SK-N-SH treated with all-trans-retinoic acid at 6 μM for 48 hours (cell line): ENCODE measurements around the gene CGNL1.
A peak's percentile ranks its signal among the peaks of the same experiment; 100 is the strongest.

Experiments
- ATAC-seq: fragments of 200-7000 bp; cut with Tn5 transposase; 3 replicates; pipeline ENCODE4 v1.9.1; 2020; ENCODE audit warnings: mild to moderate bottlenecking, moderate library complexity
- ARNTL ChIP-seq: fragments of 450-650 bp; formaldehyde crosslinking; IDR thresholded peaks from 2 replicates; pipeline ENCODE4 v1.5.0; 2020; ENCODE audit warnings: low read depth, mild to moderate bottlenecking, moderate library complexity, borderline replicate concordance
- BACH2 ChIP-seq: fragments of 250-450 bp; sonication (Bioruptor Pico); IDR thresholded peaks from 2 replicates; pipeline ENCODE4 v1.9.0; 2021; ENCODE audit warnings: mild to moderate bottlenecking, borderline replicate concordance
- CREB5 ChIP-seq: fragments of 250-450 bp; sonication (Bioruptor Pico); IDR thresholded peaks from 2 replicates; pipeline ENCODE4 v1.5.1; 2020; ENCODE audit warnings: low read depth, mild to moderate bottlenecking, moderate library complexity
- CSDC2 ChIP-seq: fragments of 250-450 bp; sonication (Bioruptor Pico); IDR thresholded peaks from 2 replicates; pipeline ENCODE4 v1.5.0; 2020; ENCODE audit warnings: mild to moderate bottlenecking, moderate library complexity
- CSRNP3 ChIP-seq: fragments of 250-450 bp; sonication (Bioruptor Pico); IDR thresholded peaks from 2 replicates; pipeline ENCODE4 v1.5.1; 2021; ENCODE audit warnings: mild to moderate bottlenecking, moderate library complexity
- ESRRG ChIP-seq: fragments of 250-450 bp; sonication (Bioruptor Pico); IDR thresholded peaks from 2 replicates; pipeline ENCODE4 v1.6.1; 2021; ENCODE audit warnings: mild to moderate bottlenecking
- GLIS3 ChIP-seq: fragments of 250-450 bp; sonication (Bioruptor Pico); IDR thresholded peaks from 2 replicates; pipeline ENCODE4 v1.5.0; 2020; ENCODE audit warnings: mild to moderate bottlenecking, moderate library complexity
- OSR1 ChIP-seq: fragments of 250-450 bp; sonication (Bioruptor Pico); IDR thresholded peaks from 2 replicates; pipeline ENCODE4 v1.8.0; 2022; ENCODE audit warnings: moderate library complexity, mild to moderate bottlenecking, inconsistent platforms
- PPARA ChIP-seq: fragments of 250-450 bp; sonication (Bioruptor Pico); IDR thresholded peaks from 2 replicates; pipeline ENCODE4 v1.5.0; 2020; ENCODE audit warnings: mild to moderate bottlenecking, borderline replicate concordance
- RARB ChIP-seq: fragments of 250-450 bp; sonication (Bioruptor Pico); IDR thresholded peaks from 2 replicates; pipeline ENCODE4 v1.8.0; 2021; ENCODE audit warnings: mild to moderate bottlenecking, moderate library complexity
- SNAI2 ChIP-seq: fragments of 250-450 bp; sonication (Bioruptor Pico); IDR thresholded peaks from 2 replicates; pipeline ENCODE4 v1.5.0; 2020; ENCODE audit warnings: mild to moderate bottlenecking, moderate library complexity
- TCF4 ChIP-seq: fragments of 250-450 bp; sonication (Bioruptor Pico); IDR thresholded peaks from 2 replicates; pipeline ENCODE4 v1.8.0; 2021; ENCODE audit warnings: mild to moderate bottlenecking, moderate library complexity, borderline replicate concordance
- TOX ChIP-seq: fragments of 250-450 bp; sonication (Bioruptor Pico); IDR thresholded peaks from 2 replicates; pipeline ENCODE4 v1.8.0; 2021; ENCODE audit warnings: mild to moderate bottlenecking, moderate library complexity, borderline replicate concordance
- TSHZ2 ChIP-seq: fragments of 250-450 bp; sonication (Bioruptor Pico); IDR thresholded peaks from 2 replicates; pipeline ENCODE4 v1.5.0; 2020; ENCODE audit warnings: mild to moderate bottlenecking, moderate library complexity
- ZC3H10 ChIP-seq: fragments of 250-450 bp; sonication (Bioruptor Pico); IDR thresholded peaks from 2 replicates; pipeline ENCODE4 v1.5.1; 2021; ENCODE audit warnings: mild to moderate bottlenecking, moderate library complexity
- ZFP3 ChIP-seq: fragments of 250-450 bp; sonication (Bioruptor Pico); IDR thresholded peaks from 2 replicates; pipeline ENCODE4 v1.5.0; 2020; ENCODE audit warnings: mild to moderate bottlenecking, moderate library complexity
- ZFP30 ChIP-seq: fragments of 450-650 bp; formaldehyde crosslinking; IDR thresholded peaks from 2 replicates; pipeline ENCODE4 v1.5.0; 2022; ENCODE audit warnings: mild to moderate bottlenecking, moderate library complexity
- ZNF565 ChIP-seq: fragments of 450-650 bp; formaldehyde crosslinking; conservative IDR thresholded peaks from 2 replicates; pipeline ENCODE4 v1.5.0; 2020; ENCODE audit warnings: low read depth, mild to moderate bottlenecking, moderate library complexity
- ZNF70 ChIP-seq: fragments of 450-650 bp; formaldehyde crosslinking; IDR thresholded peaks from 2 replicates; pipeline ENCODE4 v1.5.0; 2020; ENCODE audit warnings: mild to moderate bottlenecking, moderate library complexity
- ZNF8 ChIP-seq: fragments of 450-650 bp; formaldehyde crosslinking; IDR thresholded peaks from 2 replicates; pipeline ENCODE4 v1.5.0; 2020; ENCODE audit warnings: mild to moderate bottlenecking, moderate library complexity
- TF ChIP-seq, protein P1 (sequence below): fragments of 250-450 bp; sonication (Bioruptor Pico); IDR thresholded peaks from 2 replicates; pipeline ENCODE4 v1.8.0; 2021; ENCODE audit warnings: low read depth, mild to moderate bottlenecking, moderate library complexity, borderline replicate concordance
- TF ChIP-seq, protein P2 (sequence below): fragments of 250-450 bp; sonication (Bioruptor Pico); IDR thresholded peaks from 2 replicates; pipeline ENCODE4 v1.8.0; 2020; ENCODE audit warnings: mild to moderate bottlenecking, moderate library complexity, borderline replicate concordance

CGNL1 gene

GRCh38 chr15:57503051-57503702 is 126.9 kb downstream of the CGNL1 start:
- ATAC-seq, result no peak
- no peak for TF ChIP-seq ZFP3 (CRISPR knock-in tag)
- TF ChIP-seq, all 23 proteins: peak for 0

- TF ChIP-seq, protein P1, sequence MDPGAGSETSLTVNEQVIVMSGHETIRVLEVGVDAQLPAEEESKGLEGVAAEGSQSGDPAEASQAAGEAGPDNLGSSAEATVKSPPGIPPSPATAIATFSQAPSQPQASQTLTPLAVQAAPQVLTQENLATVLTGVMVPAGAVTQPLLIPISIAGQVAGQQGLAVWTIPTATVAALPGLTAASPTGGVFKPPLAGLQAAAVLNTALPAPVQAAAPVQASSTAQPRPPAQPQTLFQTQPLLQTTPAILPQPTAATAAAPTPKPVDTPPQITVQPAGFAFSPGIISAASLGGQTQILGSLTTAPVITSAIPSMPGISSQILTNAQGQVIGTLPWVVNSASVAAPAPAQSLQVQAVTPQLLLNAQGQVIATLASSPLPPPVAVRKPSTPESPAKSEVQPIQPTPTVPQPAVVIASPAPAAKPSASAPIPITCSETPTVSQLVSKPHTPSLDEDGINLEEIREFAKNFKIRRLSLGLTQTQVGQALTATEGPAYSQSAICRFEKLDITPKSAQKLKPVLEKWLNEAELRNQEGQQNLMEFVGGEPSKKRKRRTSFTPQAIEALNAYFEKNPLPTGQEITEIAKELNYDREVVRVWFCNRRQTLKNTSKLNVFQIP (CRISPR knock-in tag), result no peak
- TF ChIP-seq TCF4 (0 out of 2 replicates have a peak, but pooled peaks have one; percentile 23), ZNF70 (no peak)
- TF ChIP-seq, all 23 proteins: peak for 1
These were observed 127.8 kb downstream of the CGNL1 start for GRCh38 chr15:57503911-57504598.

DNA sequence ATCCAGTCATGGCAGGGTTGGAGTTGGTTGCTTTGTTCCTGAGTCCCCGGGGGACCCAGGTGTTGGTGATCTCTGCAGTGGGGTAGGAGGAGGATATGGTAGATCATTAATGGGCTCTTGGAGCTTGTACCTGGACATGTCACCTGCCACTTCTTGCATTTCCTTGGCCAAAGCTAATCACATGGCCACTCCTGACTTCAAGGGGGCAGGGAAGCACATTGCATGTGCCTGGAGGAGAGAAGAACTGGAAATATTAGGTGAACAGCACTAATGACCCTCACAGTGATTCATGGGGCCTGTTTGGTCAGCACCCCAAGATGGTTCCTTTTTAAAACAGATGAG is 128.3 kb downstream of the CGNL1 start:
- ATAC-seq, result no peak; the same call in 2 of the 3 replicates
- TF ChIP-seq ARNTL (CRISPR knock-in tag), result no peak
- TF ChIP-seq OSR1 (CRISPR knock-in tag), result no peak
- TF ChIP-seq, protein P2, sequence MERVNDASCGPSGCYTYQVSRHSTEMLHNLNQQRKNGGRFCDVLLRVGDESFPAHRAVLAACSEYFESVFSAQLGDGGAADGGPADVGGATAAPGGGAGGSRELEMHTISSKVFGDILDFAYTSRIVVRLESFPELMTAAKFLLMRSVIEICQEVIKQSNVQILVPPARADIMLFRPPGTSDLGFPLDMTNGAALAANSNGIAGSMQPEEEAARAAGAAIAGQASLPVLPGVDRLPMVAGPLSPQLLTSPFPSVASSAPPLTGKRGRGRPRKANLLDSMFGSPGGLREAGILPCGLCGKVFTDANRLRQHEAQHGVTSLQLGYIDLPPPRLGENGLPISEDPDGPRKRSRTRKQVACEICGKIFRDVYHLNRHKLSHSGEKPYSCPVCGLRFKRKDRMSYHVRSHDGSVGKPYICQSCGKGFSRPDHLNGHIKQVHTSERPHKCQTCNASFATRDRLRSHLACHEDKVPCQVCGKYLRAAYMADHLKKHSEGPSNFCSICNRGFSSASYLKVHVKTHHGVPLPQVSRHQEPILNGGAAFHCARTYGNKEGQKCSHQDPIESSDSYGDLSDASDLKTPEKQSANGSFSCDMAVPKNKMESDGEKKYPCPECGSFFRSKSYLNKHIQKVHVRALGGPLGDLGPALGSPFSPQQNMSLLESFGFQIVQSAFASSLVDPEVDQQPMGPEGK (CRISPR knock-in tag), result no peak
- no peak for TF ChIP-seq ZNF70
- no peak for TF ChIP-seq BACH2 (CRISPR knock-in tag)
- TF ChIP-seq ZFP30, result no peak
- TF ChIP-seq TOX (CRISPR knock-in tag), result no peak
- no peak for TF ChIP-seq ZC3H10 (CRISPR knock-in tag)
- no peak for TF ChIP-seq CSRNP3 (CRISPR knock-in tag)
- no peak for TF ChIP-seq SNAI2 (CRISPR knock-in tag)
- no peak for TF ChIP-seq RARB (CRISPR knock-in tag)
- no peak for TF ChIP-seq ZFP3 (CRISPR knock-in tag)

More at GRCh38 chr15:57503911-57504598, 127.8 kb downstream of the CGNL1 start:
- ATAC-seq, result peak; percentile 77

- ATAC-seq, result no peak
- no peak for TF ChIP-seq CREB5
- no peak for TF ChIP-seq OSR1 (CRISPR knock-in tag)
- TF ChIP-seq ZFP3 (CRISPR knock-in tag), result no peak
- no peak for TF ChIP-seq GLIS3 (CRISPR knock-in tag)
- no peak for TF ChIP-seq ZNF8 (CRISPR knock-in tag)
- TF ChIP-seq ZNF565 (CRISPR knock-in tag), result no peak
- TF ChIP-seq, protein P2 (CRISPR knock-in tag), result no peak
- no peak for TF ChIP-seq PPARA
- no peak for TF ChIP-seq RARB (CRISPR knock-in tag)
- TF ChIP-seq, protein P1 (CRISPR knock-in tag), result no peak
- TF ChIP-seq ESRRG (CRISPR knock-in tag), result no peak
- no peak for TF ChIP-seq ZC3H10 (CRISPR knock-in tag)
- no peak for TF ChIP-seq ZFP30
- TF ChIP-seq CSDC2 (CRISPR knock-in tag), result no peak
- TF ChIP-seq TSHZ2 (CRISPR knock-in tag), result no peak
These were observed 128.9 kb downstream of the CGNL1 start for GRCh38 chr15:57505056-57505715.
